Measurements from ENCODE around the gene ARL15.

GRCh38 chr5:54259090-54259489 is 51.3 kb downstream of the ARL15 start:
- no peak for TF ChIP-seq EZH2phosphoT487 (IDR thresholded peaks at IDR 0.05; ENCODE audit: low read depth)
- TF ChIP-seq CTCF (IDR thresholded peaks at IDR 0.05; ENCODE audit: low read depth, low read length), result no peak

Measured in OCI-LY3 (cell line).